GM12872 (cell line): ENCODE results near the gene EYA2.

Source experiments
- CTCF ChIP-seq: IDR thresholded peaks from 3 replicates; pipeline ENCODE4 v1.5.1; 2011; ENCODE audit warnings: low read depth, mild to moderate bottlenecking, low read length, moderate library complexity; ENCODE audit not compliant: insufficient read depth

Gene EYA2

GRCh38 chr20:46987001-46987400 is 92.4 kb downstream of the EYA2 start:
- no peak for TF ChIP-seq CTCF

GRCh38 chr20:46990017-46990595 is 95.5 kb downstream of the EYA2 start:
- no peak for TF ChIP-seq CTCF

GRCh38 chr20:46990596-46991104 is 96.0 kb downstream of the EYA2 start:
- TF ChIP-seq CTCF, result no peak

- no peak for TF ChIP-seq CTCF
Observed at GRCh38 chr20:46991168-46991567, 96.5 kb downstream of the EYA2 start.

- no peak for TF ChIP-seq CTCF
Observed at GRCh38 chr20:46991880-46992639, 97.4 kb downstream of the EYA2 start.

GRCh38 chr20:46992640-46993035 is 98.0 kb downstream of the EYA2 start:
- TF ChIP-seq CTCF, result no peak

- no peak for TF ChIP-seq CTCF
Observed at GRCh38 chr20:46993465-46994095, 98.9 kb downstream of the EYA2 start.
